H1 (cell line): ENCODE results near the gene PCDHGB1. TPM values are rescaled to one million over a fixed set of nuclear protein-coding genes. Genes with fewer than 3 reads are reported as not detected.
A peak's percentile ranks its signal among the peaks of the same experiment; 100 is the strongest.

ENCODE experiments used
- CTCF ChIA-PET: fragments of 300-600 bp; sonication (Branson Sonifier 250); formaldehyde crosslinking; loops from one replicate; lab custom pipeline; 2021; ENCODE audit not compliant: partially characterized antibody; lab: Charles Lee
- POLR2A ChIA-PET: fragments of 300-600 bp; sonication (Branson Sonifier 250); formaldehyde crosslinking; loops from one replicate; lab custom pipeline; 2021; ENCODE audit warnings: inconsistent platforms; ENCODE audit not compliant: partially characterized antibody; lab: Charles Lee
- DNase-seq, 2 experiments: peaks; one replicate each; pipeline versions ENCODE4 v3.0.0 to v3.0.0-alpha.2; 2010 to 2022; ENCODE audit warnings: low spot score in 2 of 2, low read depth in 1 of 2, mixed read lengths in 1 of 2
- FAIRE-seq: peaks from 2 replicates; lab custom pipeline; 2011; peaks lifted over from hg19 to GRCh38; lab: Jason Lieb, UNC
- H2AFZ ChIP-seq: 2 replicates; pipeline ENCODE4 v1.8.1; 2012; ENCODE audit warnings: low read length, inconsistent platforms
- H2AK5ac ChIP-seq: 2 replicates; pipeline ENCODE4 v1.6.1; 2013; ENCODE audit warnings: low read depth, low read length
- H2BK120ac ChIP-seq: replicated peaks from 2 replicates; pipeline ENCODE3; 2013; ENCODE audit warnings: low read depth, low read length, inconsistent platforms
- H2BK12ac ChIP-seq: 2 replicates; pipeline ENCODE4 v1.6.1; 2013; ENCODE audit warnings: low read depth, low read length
- H2BK15ac ChIP-seq: 2 replicates; pipeline ENCODE4 v1.6.1; 2013; ENCODE audit warnings: low read length
- H2BK20ac ChIP-seq: 2 replicates; pipeline ENCODE4 v1.6.1; 2013; ENCODE audit warnings: low read length
- H2BK5ac ChIP-seq: 2 replicates; pipeline ENCODE4 v1.6.1; 2013; ENCODE audit warnings: low read depth, low read length
- H3K14ac ChIP-seq: 2 replicates; pipeline ENCODE4 v1.6.1; 2013; ENCODE audit warnings: inconsistent platforms; ENCODE audit not compliant: insufficient read length
- H3K18ac ChIP-seq: 2 replicates; pipeline ENCODE4 v1.6.1; 2013; ENCODE audit warnings: low read length; ENCODE audit errors: extremely low read depth
- H3K23ac ChIP-seq: 2 replicates; pipeline ENCODE4 v1.6.1; 2013; ENCODE audit warnings: inconsistent platforms; ENCODE audit not compliant: insufficient read length
- H3K23me2 ChIP-seq: 2 replicates; pipeline ENCODE4 v1.6.1; 2013; ENCODE audit warnings: low read depth, low read length
- H3K27ac ChIP-seq: 2 replicates; pipeline ENCODE4 v1.6.1; 2011; ENCODE audit warnings: low read depth, low read length, inconsistent platforms
- H3K27me3 ChIP-seq, 4 experiments: replicated peaks in 1 of 4; 1 replicate in 1 of 4; 2 replicates in 3 of 4; pipeline versions ENCODE4 v1.6.1 to v1.8.1; 2011 to 2013; ENCODE audit warnings: low read length in 3 of 4, mild to moderate bottlenecking in 3 of 4, inconsistent platforms in 2 of 4, mixed read lengths in 2 of 4, moderate library complexity in 1 of 4; ENCODE audit not compliant: control insufficient read depth in 3 of 4, insufficient read depth in 3 of 4; ENCODE audit errors: extremely low read depth in 1 of 4
- H3K36me3 ChIP-seq, 4 experiments: 2 replicates each; pipeline versions ENCODE4 v1.6.1 to v1.8.1; 2011 to 2013; ENCODE audit warnings: mild to moderate bottlenecking in 4 of 4, low read length in 3 of 4, moderate library complexity in 2 of 4, control low read depth in 1 of 4, inconsistent platforms in 1 of 4; ENCODE audit not compliant: insufficient read depth in 4 of 4, control insufficient read depth in 2 of 4
- H3K4ac ChIP-seq: replicated peaks from 2 replicates; pipeline ENCODE3; 2013; ENCODE audit warnings: low read length, low read depth, mixed read lengths, inconsistent platforms; ENCODE audit not compliant: insufficient read length
- H3K4me1 ChIP-seq, 4 experiments: replicated peaks in 1 of 4; 1 replicate in 1 of 4; 2 replicates in 3 of 4; pipeline versions ENCODE4 v1.6.1 to v1.8.1; 2011 to 2013; ENCODE audit warnings: low read length in 3 of 4, inconsistent platforms in 2 of 4, mixed read lengths in 1 of 4; ENCODE audit not compliant: insufficient read depth in 4 of 4, control insufficient read depth in 3 of 4
- H3K4me2 ChIP-seq, 2 experiments: 2 replicates each; pipeline versions ENCODE4 v1.6.1 to v1.8.1; 2011 to 2013; ENCODE audit warnings: low read depth in 2 of 2, low read length in 2 of 2, control low read depth in 1 of 2, inconsistent platforms in 1 of 2, mild to moderate bottlenecking in 1 of 2; ENCODE audit not compliant: insufficient read depth in 1 of 2
- H3K4me3 ChIP-seq, 4 experiments: fragments of 200-600, 300-600 bp in 1 of 4; sonication (generic), shearing (Covaris generic), sonication (Bioruptor Twin) in 1 of 4; 2 replicates each; pipeline versions ENCODE4 v1.5.1 to v1.8.1; 2011 to 2016; ENCODE audit warnings: low read length in 4 of 4, low read depth in 3 of 4, control low read depth in 2 of 4, inconsistent platforms in 2 of 4, mild to moderate bottlenecking in 2 of 4, mixed read lengths in 1 of 4, moderate library complexity in 1 of 4; ENCODE audit not compliant: insufficient read depth in 2 of 4; ENCODE audit errors: extremely low read depth in 1 of 4
- H3K56ac ChIP-seq: replicated peaks from 2 replicates; pipeline ENCODE3; 2013; ENCODE audit warnings: low read depth, mild to moderate bottlenecking, mixed read lengths, low read length, inconsistent platforms; ENCODE audit not compliant: insufficient read length
- H3K79me1 ChIP-seq: 2 replicates; pipeline ENCODE4 v1.6.1; 2013; ENCODE audit warnings: low read depth, low read length, control low read depth
- H3K79me2 ChIP-seq, 2 experiments: 2 replicates each; pipeline versions ENCODE4 v1.6.1 to v1.8.1; 2012 to 2013; ENCODE audit warnings: low read length in 2 of 2, mild to moderate bottlenecking in 2 of 2, inconsistent platforms in 1 of 2; ENCODE audit not compliant: insufficient read depth in 2 of 2, control insufficient read depth in 1 of 2
- H3K9ac ChIP-seq, 4 experiments: replicated peaks in 1 of 4; 1 replicate in 1 of 4; 2 replicates in 3 of 4; pipeline versions ENCODE4 v1.6.1 to v1.8.1; 2011 to 2013; ENCODE audit warnings: low read depth in 3 of 4, low read length in 3 of 4, control low read depth in 2 of 4, mild to moderate bottlenecking in 2 of 4, moderate library complexity in 2 of 4, inconsistent platforms in 1 of 4; ENCODE audit errors: extremely low read depth in 1 of 4
- H3K9me3 ChIP-seq, 2 experiments: 2 replicates each; pipeline versions ENCODE4 v1.6.1 to v1.8.1; 2012 to 2013; ENCODE audit warnings: mild to moderate bottlenecking in 2 of 2, moderate library complexity in 2 of 2, control low read depth in 1 of 2, inconsistent platforms in 1 of 2, low read depth in 1 of 2, low read length in 1 of 2, mixed read lengths in 1 of 2; ENCODE audit not compliant: insufficient read depth in 2 of 2
- H4K20me1 ChIP-seq, 2 experiments: replicated peaks in 1 of 2; 2 replicates each; pipeline versions ENCODE3 to v1.8.1; 2011 to 2013; ENCODE audit warnings: inconsistent platforms in 2 of 2, low read length in 2 of 2, mild to moderate bottlenecking in 1 of 2; ENCODE audit not compliant: insufficient read depth in 2 of 2, control insufficient read depth in 1 of 2
- H4K5ac ChIP-seq: 2 replicates; pipeline ENCODE4 v1.6.1; 2013; ENCODE audit warnings: low read length, low read depth, mixed read lengths, inconsistent platforms; ENCODE audit not compliant: insufficient read length
- H4K8ac ChIP-seq: 2 replicates; pipeline ENCODE4 v1.8.0; 2013; ENCODE audit warnings: mild to moderate bottlenecking, moderate library complexity, low read length, inconsistent platforms; ENCODE audit not compliant: insufficient read depth; ENCODE audit errors: extremely low read depth
- H4K91ac ChIP-seq: replicated peaks from 2 replicates; pipeline ENCODE3; 2013; ENCODE audit warnings: low read length, mixed read lengths, inconsistent platforms; ENCODE audit not compliant: insufficient read length
- CTBP2 ChIP-seq: IDR thresholded peaks from 2 replicates; pipeline ENCODE4 v1.7.0; 2011; ENCODE audit warnings: borderline replicate concordance, mild to moderate bottlenecking, moderate library complexity, mixed read lengths, low read length; ENCODE audit not compliant: insufficient read depth, insufficient read length
- CTCF ChIP-seq, 3 experiments: IDR thresholded peaks; 1 replicate in 2 of 3; 2 replicates in 1 of 3; pipeline versions ENCODE4 v1.5.1 to v1.6.1; 2011; ENCODE audit warnings: low read length in 3 of 3, mild to moderate bottlenecking in 3 of 3, inconsistent platforms in 2 of 3, low read depth in 1 of 3, moderate library complexity in 1 of 3; ENCODE audit not compliant: insufficient read depth in 1 of 3; ENCODE audit errors: control extremely low read depth in 1 of 3
- RAD21 ChIP-seq, 2 experiments: IDR thresholded peaks in 1 of 2; conservative IDR thresholded peaks in 1 of 2; 2 replicates each; pipeline ENCODE4 v1.6.1; 2011; ENCODE audit warnings: low read depth in 2 of 2, low read length in 2 of 2, improper control_type of control experiment in 1 of 2, inconsistent platforms in 1 of 2, mild to moderate bottlenecking in 1 of 2, moderate library complexity in 1 of 2
- RFX5 ChIP-seq: IDR thresholded peaks from 2 replicates; pipeline ENCODE4 v1.6.1; 2011; ENCODE audit warnings: low read depth, low read length, improper control_type of control experiment, borderline replicate concordance
- SIN3A ChIP-seq, 2 experiments: IDR thresholded peaks in 1 of 2; conservative IDR thresholded peaks in 1 of 2; 2 replicates each; pipeline ENCODE4 v1.6.1; 2011 to 2012; ENCODE audit warnings: low read length in 2 of 2, improper control_type of control experiment in 1 of 2, low read depth in 1 of 2, mild to moderate bottlenecking in 1 of 2
- TAF7 ChIP-seq: optimal IDR thresholded peaks from 2 replicates; pipeline ENCODE3; 2011; ENCODE audit warnings: low read depth, mild to moderate bottlenecking, inconsistent platforms, low read length, moderate library complexity, borderline replicate concordance
- YY1 ChIP-seq: IDR thresholded peaks from 2 replicates; pipeline ENCODE4 v1.6.1; 2011; ENCODE audit warnings: low read depth, mild to moderate bottlenecking, low read length
- WGBS, 2 experiments: shearing (Covaris generic) in 1 of 2; methylation state at CpG; one replicate each; pipeline versions ENCODE4 v1.1.6 to v1.1.7; 2013 to 2015; ENCODE audit warnings: low lambda C conversion rate in 2 of 2, mixed read lengths in 2 of 2, inconsistent platforms in 1 of 2, low coverage in 1 of 2, missing lambda C conversion rate in 1 of 2; ENCODE audit not compliant: insufficient replicate concordance in 2 of 2, insufficient coverage in 1 of 2, insufficient read length in 1 of 2; ENCODE audit errors: extremely low coverage in 1 of 2, missing lambda C conversion rate in 1 of 2; 5-methylcytosine and 5-hydroxymethylcytosine counted together
- polyA plus RNA-seq, 7 experiments: library from polyadenylated mRNA; depleted of rRNA in 3 of 7; stranded (reverse) in 5 of 7; unstranded in 2 of 7; fragments of >200 nt in 5 of 7; fragments of 200-250 nt in 2 of 7; gene quantifications; 1 replicate in 5 of 7; 2 replicates in 1 of 7; 4 replicates in 1 of 7; pipeline versions ENCODE4 v1.2.1 to v1.2.3, GENCODE V29; 2011 to 2013; ENCODE audit warnings: missing spikeins in 2 of 7, mixed read lengths in 2 of 7
- total RNA-seq: library from RNA; stranded (reverse); fragmentation: NEBNext Ultra II Directional; extraction: Animal tissue kit (Norgen Biotek cat#: 25700); gene quantifications from 2 replicates; pipeline ENCODE4 v1.2.1, GENCODE V29; 2021

PCDHGB1 gene
- total and polyA plus RNA-seq, 2 of the 8 experiments (the other 6 are each of a cell fraction or from before 2014, with no cell fraction given): 1.3 to 2.8 TPM

- FAIRE-seq (peak; percentile 76), DNase-seq (no peak)
- H4K91ac ChIP-seq: no peak within 1 kb of the TSS
- H4K20me1 ChIP-seq: no peaks in the 10 kb centered on the region
- no peaks in the 10 kb centered on the region for H3K79me1 ChIP-seq
- H2AK5ac ChIP-seq: no peak within 1 kb of the TSS
- no peak for TF ChIP-seq CTBP2
- no peak for TF ChIP-seq SIN3A (conservative IDR thresholded peaks at IDR 0.05 in 1 of 2, IDR thresholded peaks at IDR 0.05 in 1 of 2; ENCODE audit: low read depth in 1 of 2, low read length in 2 of 2)
- no peak for TF ChIP-seq RFX5
- TF ChIP-seq TAF7: no peak
- TF ChIP-seq CTCF (IDR thresholded peaks at IDR 0.05; ENCODE audit: control extremely low read depth in 1 of 3, insufficient read depth in 1 of 3, low read depth in 1 of 3, low read length in 3 of 3): peak in 2 of 3 experiments; percentile 64 to 68; a peak in 3 of 4 replicates
- peak; percentile 83 for TF ChIP-seq YY1
- peak; percentile 54 to 65 for TF ChIP-seq RAD21 (IDR thresholded peaks at IDR 0.05 in 1 of 2, conservative IDR thresholded peaks at IDR 0.05 in 1 of 2; ENCODE audit: low read depth in 2 of 2, low read length in 2 of 2)
- no peaks in the 10 kb centered on the region for H3K36me3 ChIP-seq
- no peak within 1 kb of the TSS for H3K14ac ChIP-seq
- no peak within 1 kb of the TSS for H3K23ac ChIP-seq
- no peak within 1 kb of the TSS for H2BK120ac ChIP-seq
- H3K18ac ChIP-seq: no peak within 1 kb of the TSS
- no peak within 1 kb of the TSS for H3K4me2 ChIP-seq
- WGBS, 2 experiments: 72% methylated on average over 9 of the region's 9 CpGs; no CpG with 5 or more reads in 1 of the 2 experiments
- no peak within 1 kb of the TSS; a peak in 1 of 8 replicates for H3K4me3 ChIP-seq
- no peak within 1 kb of the TSS for H3K9ac ChIP-seq
- no peak within 1 kb of the TSS for H3K56ac ChIP-seq
- H2BK5ac ChIP-seq: no peak within 1 kb of the TSS
- no peak within 1 kb of the TSS for H4K5ac ChIP-seq
- H3K9me3 ChIP-seq: peaks cover 33 to 46% of the 10 kb centered on the region in 2 experiments; a peak in 3 of 4 replicates
- no peak within 1 kb of the TSS for H3K4ac ChIP-seq
- no peaks in the 10 kb centered on the region for H3K23me2 ChIP-seq
- H4K8ac ChIP-seq: no peak within 1 kb of the TSS; the same call in 1 of the 2 replicates
- ChIA-PET POLR2A (interaction anchor here (1.0 kb wide), 1 partner anchor 170 kb away, joined by 3 read pairs; no protein-coding TSS in a partner anchor), CTCF (interaction anchor here (0.7 to 4.8 kb wide), 52 partner anchors 8 to 224 kb away, joined by 3 to 21 read pairs (median 4); partner anchors contain the start of genes PCDHB10, PCDHB14, PCDHB15 and PCDHB4)
- no peak within 1 kb of the TSS for H2BK20ac ChIP-seq
- no peak within 1 kb of the TSS for H2BK15ac ChIP-seq
- H3K27me3 ChIP-seq: no peaks in the 10 kb centered on the region
- H3K4me1 ChIP-seq: no peaks in the 10 kb centered on the region
- no peak within 1 kb of the TSS for H2BK12ac ChIP-seq
- H3K27ac ChIP-seq: no peak within 1 kb of the TSS
- peak within 1 kb of the TSS; percentile 11; the same call in 1 of the 2 replicates for H2AFZ ChIP-seq
- H3K79me2 ChIP-seq: no peaks in the 10 kb centered on the region
These were observed 6.5 kb upstream of the PCDHGB1 start, which contains the start of gene PCDHGA3 for GRCh38 chr5:141343242-141343952. TSS of gene PCDHGA3 (plus strand) at chr5:141343829. CDS start at chr5:141344034, 205 bp downstream.
